ENCODE data around the gene TET2. TPM values are rescaled to one million over a fixed set of nuclear protein-coding genes. Genes with fewer than 3 reads are reported as not detected.

TET2 gene
- total and polyA plus RNA-seq, 11 donors, result 2.9 to 25.6 (median 13.7) TPM

DNA sequence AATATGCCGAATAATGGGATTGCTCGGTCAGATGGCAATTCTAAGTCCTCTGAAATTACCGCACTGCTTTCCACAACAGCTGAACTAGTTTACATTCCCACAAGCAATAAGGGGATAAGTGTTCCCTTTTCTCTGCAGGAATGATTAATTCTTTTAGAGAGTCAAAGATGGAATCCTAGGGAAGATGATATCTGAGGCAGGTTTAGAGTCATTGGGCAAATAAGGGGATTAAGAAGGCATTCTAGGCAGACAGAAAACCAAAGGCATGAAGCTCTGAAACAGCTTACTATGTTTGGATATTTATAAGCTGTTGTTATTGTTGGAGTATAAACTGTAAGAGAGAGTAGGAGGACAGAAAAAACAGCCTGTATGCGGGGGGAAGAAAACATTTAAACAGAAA is 85.7 kb downstream of the TET2 start:
- 92 to 95% (median 93%) methylated on average over 4 of the region's 4 CpGs for WGBS, 4 donors
- Histone ChIP-seq H3K9me3 (no peaks in the 10 kb centered on the region), H3K27ac (no peak overlapping the region), H3K27me3 (no peaks in the 10 kb centered on the region), H3K36me3 (peaks cover 0 to 37% (median 30%) of the 10 kb centered on the region in 9 donors), H3K4me3 (no peak overlapping the region), H3K4me1 (peaks cover 0 to 12% (median 5%) of the 10 kb centered on the region in 12 donors)
- DNase-seq (no peak), ATAC-seq (no peak)
- intact Hi-C loops (cut with DNase I), result loop anchor here in 3 of 10 donors (10.0 kb wide), 1 partner anchor 88 kb away; the partner anchor contains the start of gene TET2 (in 3 of the 3)
- TF ChIP-seq, protein P1, sequence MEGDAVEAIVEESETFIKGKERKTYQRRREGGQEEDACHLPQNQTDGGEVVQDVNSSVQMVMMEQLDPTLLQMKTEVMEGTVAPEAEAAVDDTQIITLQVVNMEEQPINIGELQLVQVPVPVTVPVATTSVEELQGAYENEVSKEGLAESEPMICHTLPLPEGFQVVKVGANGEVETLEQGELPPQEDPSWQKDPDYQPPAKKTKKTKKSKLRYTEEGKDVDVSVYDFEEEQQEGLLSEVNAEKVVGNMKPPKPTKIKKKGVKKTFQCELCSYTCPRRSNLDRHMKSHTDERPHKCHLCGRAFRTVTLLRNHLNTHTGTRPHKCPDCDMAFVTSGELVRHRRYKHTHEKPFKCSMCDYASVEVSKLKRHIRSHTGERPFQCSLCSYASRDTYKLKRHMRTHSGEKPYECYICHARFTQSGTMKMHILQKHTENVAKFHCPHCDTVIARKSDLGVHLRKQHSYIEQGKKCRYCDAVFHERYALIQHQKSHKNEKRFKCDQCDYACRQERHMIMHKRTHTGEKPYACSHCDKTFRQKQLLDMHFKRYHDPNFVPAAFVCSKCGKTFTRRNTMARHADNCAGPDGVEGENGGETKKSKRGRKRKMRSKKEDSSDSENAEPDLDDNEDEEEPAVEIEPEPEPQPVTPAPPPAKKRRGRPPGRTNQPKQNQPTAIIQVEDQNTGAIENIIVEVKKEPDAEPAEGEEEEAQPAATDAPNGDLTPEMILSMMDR (IDR thresholded peaks at IDR 0.05), result no peak
- TF ChIP-seq POLR2A (IDR thresholded peaks at IDR 0.05), result no peak

DNA sequence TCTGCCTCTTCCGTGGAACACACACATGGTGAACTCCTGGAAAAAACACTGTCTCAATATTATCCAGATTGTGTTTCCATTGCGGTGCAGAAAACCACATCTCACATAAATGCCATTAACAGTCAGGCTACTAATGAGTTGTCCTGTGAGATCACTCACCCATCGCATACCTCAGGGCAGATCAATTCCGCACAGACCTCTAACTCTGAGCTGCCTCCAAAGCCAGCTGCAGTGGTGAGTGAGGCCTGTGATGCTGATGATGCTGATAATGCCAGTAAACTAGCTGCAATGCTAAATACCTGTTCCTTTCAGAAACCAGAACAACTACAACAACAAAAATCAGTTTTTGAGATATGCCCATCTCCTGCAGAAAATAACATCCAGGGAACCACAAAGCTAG is 87.9 kb downstream of the TET2 start:
- no peak for ATAC-seq
- DNase-seq, result no peak
- no peaks in the 10 kb centered on the region for H3K9me3 ChIP-seq
- no peak overlapping the region for H3K27ac ChIP-seq
- 86 to 99% (median 95%) methylated on average over 4 of the region's 4 CpGs for WGBS, 4 donors
- no peak overlapping the region for H3K4me3 ChIP-seq
- peaks cover 0 to 12% (median 6%) of the 10 kb centered on the region in 12 donors for H3K4me1 ChIP-seq
- peaks cover 0 to 51% (median 35%) of the 10 kb centered on the region in 9 donors for H3K36me3 ChIP-seq
- TF ChIP-seq POLR2A (IDR thresholded peaks at IDR 0.05), result no peak
- no peaks in the 10 kb centered on the region for H3K27me3 ChIP-seq
- intact Hi-C loops (cut with DNase I), result loop anchor here in 3 of 10 donors (10.0 kb wide), 1 partner anchor 90 kb away; the partner anchor contains the start of gene TET2 (in 3 of the 3)

DNA sequence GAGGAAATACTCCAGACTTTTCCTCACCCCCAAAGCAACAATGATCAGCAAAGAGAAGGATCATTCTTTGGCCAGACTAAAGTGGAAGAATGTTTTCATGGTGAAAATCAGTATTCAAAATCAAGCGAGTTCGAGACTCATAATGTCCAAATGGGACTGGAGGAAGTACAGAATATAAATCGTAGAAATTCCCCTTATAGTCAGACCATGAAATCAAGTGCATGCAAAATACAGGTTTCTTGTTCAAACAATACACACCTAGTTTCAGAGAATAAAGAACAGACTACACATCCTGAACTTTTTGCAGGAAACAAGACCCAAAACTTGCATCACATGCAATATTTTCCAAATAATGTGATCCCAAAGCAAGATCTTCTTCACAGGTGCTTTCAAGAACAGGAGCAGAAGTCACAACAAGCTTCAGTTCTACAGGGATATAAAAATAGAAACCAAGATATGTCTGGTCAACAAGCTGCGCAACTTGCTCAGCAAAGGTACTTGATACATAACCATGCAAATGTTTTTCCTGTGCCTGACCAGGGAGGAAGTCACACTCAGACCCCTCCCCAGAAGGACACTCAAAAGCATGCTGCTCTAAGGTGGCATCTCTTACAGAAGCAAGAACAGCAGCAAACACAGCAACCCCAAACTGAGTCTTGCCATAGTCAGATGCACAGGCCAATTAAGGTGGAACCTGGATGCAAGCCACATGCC is 89.7 kb downstream of the TET2 start:
- WGBS, 4 donors, result 87 to 91% (median 89%) methylated on average over 4 of the region's 4 CpGs
- Histone ChIP-seq H3K4me3 (no peak overlapping the region), H3K27me3 (no peaks in the 10 kb centered on the region), H3K9me3 (no peaks in the 10 kb centered on the region), H3K27ac (no peak overlapping the region), H3K36me3 (peaks cover 0 to 56% (median 35%) of the 10 kb centered on the region in 9 donors), H3K4me1 (peaks cover 0 to 16% (median 4%) of the 10 kb centered on the region in 12 donors)
- TF ChIP-seq, protein P1 (IDR thresholded peaks at IDR 0.05), result no peak
- TF ChIP-seq POLR2A (IDR thresholded peaks at IDR 0.05), result no peak
- ATAC-seq (peak in 1 of 4 donors; percentile 17), DNase-seq (no peak)
- intact Hi-C loops (cut with DNase I), result loop anchor here in 3 of 10 donors (10.0 kb wide), 1 partner anchor 92 kb away; the partner anchor contains the start of gene TET2 (in 3 of the 3)

DNA sequence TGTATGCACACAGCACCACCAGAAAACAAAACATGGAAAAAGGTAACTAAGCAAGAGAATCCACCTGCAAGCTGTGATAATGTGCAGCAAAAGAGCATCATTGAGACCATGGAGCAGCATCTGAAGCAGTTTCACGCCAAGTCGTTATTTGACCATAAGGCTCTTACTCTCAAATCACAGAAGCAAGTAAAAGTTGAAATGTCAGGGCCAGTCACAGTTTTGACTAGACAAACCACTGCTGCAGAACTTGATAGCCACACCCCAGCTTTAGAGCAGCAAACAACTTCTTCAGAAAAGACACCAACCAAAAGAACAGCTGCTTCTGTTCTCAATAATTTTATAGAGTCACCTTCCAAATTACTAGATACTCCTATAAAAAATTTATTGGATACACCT is 90.2 kb downstream of the TET2 start:
- H3K4me1 ChIP-seq, result peaks cover 0 to 20% (median 5%) of the 10 kb centered on the region in 12 donors
- TF ChIP-seq, protein P1 (IDR thresholded peaks at IDR 0.05), result no peak
- no peak for TF ChIP-seq POLR2A (IDR thresholded peaks at IDR 0.05)
- DNase-seq, result no peak
- H3K27me3 ChIP-seq, result no peaks in the 10 kb centered on the region
- no peak for ATAC-seq
- no peak overlapping the region for H3K27ac ChIP-seq
- 84 to 95% (median 94%) methylated on average over 2 of the region's 2 CpGs for WGBS, 4 donors
- intact Hi-C loops (cut with DNase I), result loop anchor here in 3 of 10 donors (10.0 kb wide), 1 partner anchor 92 kb away; the partner anchor contains the start of gene TET2 (in 3 of the 3)
- H3K36me3 ChIP-seq, result peaks cover 0 to 57% (median 35%) of the 10 kb centered on the region in 9 donors
- no peak overlapping the region for H3K4me3 ChIP-seq
- H3K9me3 ChIP-seq, result no peaks in the 10 kb centered on the region
